CD4-positive, alpha-beta T cell treated with Interleukin-2 at 100 ng/mL for 4 hours (primary cell): Measurements from ENCODE around the gene P2RX7.
A peak's percentile ranks its signal among the peaks of the same experiment; 100 is the strongest.

Experiments used
- DNase-seq: peaks from one replicate; pipeline ENCODE4 v3.0.0-alpha.2; 2020; ENCODE audit warnings: low spot score

The P2RX7 gene

DNA sequence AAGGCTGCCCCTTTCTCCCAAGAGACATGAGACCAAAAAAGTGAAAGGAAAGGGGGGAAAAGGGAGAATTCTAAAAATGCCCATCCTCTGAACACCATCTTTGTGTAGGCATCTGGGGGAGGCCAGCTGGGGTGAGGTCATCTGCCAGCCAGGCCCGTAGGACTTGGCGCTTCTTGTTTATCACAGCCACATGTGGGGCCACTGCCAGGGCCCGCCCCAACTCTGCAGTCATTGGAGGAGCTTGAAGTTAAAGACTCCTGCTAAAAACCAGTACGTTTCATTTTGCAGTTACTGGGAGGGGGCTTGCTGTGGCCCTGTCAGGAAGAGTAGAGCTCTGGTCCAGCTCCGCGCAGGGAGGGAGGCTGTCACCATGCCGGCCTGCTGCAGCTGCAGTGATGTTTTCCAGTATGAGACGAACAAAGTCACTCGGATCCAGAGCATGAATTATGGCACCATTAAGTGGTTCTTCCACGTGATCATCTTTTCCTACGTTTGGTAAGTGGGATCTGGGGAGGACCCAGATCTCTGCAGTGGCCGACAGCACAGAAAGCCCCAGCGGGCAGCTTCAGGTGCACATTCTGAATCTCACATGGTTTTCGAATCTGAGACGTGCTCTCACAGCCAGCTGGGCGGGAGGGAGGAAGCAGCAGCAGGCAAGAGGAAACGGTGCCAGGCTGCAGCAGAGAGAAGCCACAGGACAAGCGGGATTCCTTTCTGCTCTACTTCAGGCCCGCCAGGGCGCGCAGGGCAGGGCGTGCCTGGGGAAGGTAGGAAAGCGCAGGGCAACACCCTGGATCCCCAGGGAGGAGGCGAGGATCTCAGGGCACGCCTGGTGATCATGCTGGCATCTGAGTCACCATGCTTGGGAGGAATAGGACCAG, at the start of gene P2RX7:
Gene P2RX7, plus strand, starts transcription at position 276 of the 881 bp plus-strand sequence. Its CDS starts 95 bp downstream, at position 371.
- peak; percentile 46 for DNase-seq

DNA sequence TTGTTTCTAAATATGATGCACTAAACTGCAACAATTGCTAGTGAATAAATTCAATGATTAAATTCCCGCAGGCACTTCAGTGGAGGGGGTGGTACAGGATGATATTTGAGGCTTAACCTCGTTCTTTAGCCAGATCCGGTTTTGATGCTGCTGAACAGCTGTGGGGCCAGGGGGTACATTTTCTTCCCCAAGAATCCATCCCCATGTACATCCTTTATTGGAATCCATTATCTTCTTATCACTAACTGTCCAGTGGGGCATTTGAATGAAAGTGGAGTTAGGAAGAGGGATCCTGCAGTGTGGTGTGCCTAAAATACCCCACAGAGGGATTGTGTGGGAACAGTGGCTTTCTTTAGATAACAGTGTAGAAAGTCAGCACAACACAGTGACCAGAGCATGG, 48.4 kb upstream of the P2RX7 start:
- DNase-seq = no peak

DNA sequence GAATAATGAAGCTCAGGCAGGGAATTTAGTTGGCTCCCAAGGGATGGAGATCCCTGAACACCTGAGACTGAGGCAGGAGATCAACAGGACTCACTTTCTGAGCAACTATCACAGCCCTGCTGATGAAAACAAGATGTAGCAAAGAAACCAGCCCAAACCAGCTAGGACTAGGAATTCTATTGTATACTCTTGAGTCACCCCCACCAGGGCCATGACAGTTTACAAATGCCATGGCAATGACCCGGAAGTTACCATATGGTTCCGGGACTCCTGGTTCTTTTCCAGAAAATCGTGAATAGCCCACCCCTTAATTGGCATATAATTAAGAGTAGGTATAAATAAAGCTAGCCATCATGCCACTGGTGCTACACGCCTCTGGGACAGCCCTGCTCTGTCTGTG, 47.6 kb upstream of the P2RX7 start:
- no peak for DNase-seq

DNA sequence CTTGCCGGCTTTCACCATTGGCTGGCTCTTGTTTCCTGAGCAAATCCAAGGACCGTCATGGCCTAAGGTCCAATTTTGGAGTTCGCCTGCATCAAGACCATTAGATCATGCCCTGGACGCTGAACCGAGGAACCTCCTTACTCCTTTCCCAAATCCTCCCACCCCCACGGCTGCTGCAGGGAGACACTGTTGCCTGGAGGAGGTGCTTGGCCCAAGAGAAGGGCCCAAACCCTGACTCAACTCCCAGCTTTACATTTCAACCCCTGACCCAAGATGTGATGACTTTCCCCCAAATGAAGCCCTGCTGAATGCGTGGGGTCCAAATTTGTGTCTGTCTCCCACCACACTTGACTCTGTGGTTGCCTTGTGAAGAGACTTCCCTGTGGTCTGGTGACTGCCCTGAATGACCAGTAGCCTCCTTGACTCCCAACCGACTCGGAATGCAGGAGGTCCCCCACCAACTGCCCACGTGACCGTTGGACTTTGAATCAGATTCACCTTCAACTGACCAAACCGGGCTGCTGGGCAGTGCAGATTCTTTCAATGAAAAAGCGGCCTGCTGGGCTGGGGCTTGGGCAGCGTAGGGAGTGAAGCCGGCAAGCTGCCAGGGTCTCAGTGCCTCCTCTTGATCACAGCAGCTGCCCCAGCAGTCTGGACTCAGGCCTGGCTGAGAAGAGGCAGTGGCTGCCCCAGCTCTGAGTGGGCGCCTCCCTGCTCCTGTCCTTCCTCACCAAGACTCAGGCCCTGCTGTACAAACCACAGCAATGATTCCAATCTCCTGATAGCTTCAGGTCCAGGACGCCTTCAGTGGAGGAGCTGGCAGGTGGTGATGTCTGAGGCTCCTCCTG, 46.9 kb upstream of the P2RX7 start:
- no peak for DNase-seq

DNA sequence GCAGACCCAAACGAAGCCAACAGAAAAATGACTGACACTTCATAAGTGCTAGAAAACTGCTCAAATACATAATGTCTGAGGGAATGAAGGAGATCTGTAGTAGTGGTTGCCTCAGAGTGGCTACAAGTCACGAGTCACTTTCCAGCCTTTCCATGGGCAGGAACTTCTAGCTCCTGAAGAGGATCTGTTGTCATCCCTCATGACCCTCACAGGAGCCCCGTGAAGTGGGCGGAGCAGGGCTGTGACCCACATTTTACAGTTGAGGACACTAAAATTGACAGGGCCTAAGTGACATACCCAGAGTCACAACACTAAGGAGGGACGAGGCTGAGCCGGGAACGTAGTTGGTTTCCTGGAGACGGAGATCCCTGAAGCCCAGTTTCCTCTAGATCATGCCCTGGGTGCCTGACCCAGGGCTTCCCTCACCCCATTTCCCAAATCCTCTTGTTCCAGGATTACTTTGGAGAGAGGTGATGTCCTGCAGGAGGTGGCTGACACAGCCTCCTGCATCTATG, 45.8 kb upstream of the P2RX7 start:
- DNase-seq = no peak

DNA sequence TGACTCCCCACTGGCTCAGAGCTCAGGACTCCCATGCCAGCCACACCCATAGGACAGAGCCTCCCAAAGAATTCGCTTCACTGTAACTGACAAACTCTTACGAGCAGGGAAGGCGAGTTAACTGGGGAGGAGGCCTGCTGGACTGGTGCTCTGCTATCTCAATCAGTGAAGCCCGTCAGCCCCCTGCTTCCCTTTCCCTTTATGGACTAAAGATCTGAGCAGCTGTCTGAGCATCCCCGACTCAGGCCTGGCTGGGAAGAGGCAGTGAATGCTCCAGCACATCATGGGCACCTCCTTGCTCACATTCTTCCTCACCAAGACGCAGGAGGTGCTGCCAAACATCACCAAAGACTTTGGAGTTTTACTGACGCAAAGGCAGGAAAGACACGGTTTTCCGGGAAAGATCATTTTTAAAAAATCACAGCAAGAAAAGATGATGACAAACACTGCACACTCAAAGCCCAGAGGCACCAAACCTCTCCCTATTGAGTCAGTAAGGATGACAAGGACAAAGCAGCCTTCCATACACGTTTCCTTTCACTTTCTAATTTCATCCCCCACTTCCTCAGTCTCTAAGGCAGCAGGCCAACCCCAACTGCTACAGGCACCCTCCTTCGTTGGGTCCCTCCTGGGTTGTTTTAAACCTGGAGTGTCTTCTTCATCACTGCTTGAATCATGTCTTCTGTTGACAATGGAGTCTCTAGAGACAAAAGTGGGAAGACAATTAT, 45.0 kb upstream of the P2RX7 start:
- DNase-seq = no peak

DNA sequence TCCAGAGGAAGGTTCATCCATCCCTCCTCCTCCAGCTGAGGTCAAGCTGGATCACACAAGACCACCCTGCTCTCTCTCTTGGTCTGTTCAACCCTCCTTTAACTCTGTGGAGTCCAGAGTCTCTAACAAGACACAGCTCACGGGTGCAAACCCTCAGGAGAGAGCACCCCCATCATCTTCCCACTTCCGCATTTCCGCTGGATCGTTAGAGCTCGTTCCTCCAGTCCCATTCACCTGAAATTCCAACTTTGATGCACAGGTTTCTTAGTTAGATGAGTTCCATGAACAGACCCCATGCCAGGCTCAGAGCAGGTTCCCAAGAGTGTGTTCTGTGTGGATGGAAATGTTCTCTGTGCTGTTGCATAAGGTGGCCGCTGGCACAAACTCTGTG, 44.5 kb upstream of the P2RX7 start:
- no peak for DNase-seq

DNA sequence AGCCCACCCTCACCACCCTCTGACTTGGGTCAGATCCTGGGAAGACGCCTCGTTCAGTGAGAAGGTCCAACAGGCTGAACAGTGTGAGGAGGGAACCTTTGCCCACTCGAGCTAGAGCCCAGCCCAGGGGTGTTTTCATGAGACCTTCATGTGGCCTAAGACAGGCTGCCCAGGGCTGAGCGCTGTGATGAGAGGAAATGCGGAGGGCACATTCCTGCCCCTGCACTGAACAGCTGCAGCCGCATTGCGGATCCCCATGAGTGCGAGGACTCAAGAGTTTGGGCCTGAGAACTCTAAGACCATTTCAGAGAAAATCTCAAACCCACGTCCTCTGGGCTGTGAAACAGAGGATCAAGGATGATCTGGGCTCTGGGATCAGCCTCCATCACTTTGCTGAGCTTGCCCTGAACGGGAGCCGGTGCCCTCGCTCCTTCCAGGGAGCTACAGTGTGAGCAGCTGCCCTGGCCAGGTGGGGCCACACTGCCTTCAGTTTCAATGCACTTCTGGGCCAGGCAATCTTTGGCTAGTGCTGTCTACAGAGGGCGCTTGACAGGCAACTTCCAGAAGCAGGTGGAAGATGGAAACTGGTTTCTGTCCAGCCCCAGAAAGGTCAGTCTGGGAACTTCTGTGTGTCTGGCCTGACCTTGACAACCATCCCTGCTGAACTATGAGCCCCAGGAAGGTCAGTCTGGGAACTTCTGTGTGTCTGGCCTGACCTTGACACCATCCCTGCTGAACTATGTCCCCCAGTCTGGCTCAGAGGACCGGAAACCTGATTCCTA, 43.5 kb upstream of the P2RX7 start:
- no peak for DNase-seq

DNA sequence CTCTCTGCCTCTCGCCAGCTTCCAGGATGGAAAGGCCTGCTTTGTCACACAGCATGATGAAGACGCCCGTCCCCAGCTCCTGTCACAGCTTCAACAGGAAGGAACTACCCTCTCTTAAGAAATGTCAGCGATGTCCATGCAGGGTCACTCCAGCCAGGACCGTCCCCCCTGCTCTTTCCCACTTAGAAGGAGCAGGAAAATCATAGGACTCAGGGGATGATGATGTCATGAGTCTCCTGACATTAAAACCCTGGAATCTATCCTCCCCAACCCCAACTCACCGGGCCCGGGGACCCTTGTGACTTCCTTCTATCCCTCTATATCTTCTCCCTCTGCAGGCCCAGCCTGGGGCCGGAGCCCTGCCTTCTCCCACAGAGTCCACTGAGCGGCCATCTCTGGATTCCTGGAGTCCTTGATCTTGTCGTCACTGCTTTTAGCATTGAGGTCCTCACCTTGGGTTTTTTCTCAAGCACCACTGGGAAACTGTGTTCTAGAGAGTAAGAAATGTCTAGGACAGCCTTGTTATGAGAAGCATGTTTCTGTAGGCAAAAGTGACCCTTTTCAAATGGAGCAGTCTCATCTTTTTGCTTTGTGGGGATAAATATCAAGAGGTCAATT, 42.8 kb upstream of the P2RX7 start:
- no peak for DNase-seq

DNA sequence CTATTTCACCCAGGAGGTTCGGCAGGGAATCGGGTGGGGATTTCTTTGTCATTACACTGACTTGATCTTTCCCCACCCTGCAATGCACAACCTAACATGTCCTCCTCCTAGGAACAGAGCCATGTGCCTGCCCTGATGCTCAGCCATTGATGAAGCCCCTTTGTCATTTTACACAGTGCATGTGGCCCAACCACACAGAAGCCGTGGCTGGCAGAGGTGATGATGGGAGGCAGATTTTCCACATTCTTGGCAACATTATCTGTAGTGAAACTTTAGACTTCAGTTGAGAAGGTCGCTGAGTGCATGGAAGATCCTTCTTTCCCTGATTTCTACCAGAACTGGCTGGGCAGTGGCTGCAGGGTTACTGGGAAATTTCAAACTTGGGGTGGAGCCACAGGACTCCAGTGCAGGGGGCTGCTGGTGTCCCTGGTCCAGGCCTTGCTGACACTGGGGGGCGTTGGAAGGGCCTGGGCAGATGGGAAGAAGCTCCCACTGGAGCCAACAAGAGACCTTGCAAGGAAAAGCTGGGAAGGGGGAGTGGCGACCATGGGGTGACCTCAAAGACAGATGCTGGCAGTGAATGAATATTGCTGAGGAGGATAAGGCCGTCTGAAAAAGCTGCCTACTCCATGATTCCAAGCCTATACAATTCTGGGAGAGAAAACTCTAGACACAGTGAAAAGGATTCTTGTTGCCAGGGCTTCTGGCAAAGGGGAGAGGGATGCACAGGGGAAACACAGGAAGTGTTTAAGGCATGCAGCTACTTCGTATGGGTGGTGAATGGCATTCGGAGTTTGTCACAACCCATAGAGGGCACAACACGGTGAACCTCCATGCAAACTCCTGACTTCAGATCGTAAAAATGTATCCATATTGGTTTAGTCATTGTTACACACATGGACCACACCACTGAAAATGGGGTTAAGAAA, 41.8 kb upstream of the P2RX7 start:
- DNase-seq = no peak

DNA sequence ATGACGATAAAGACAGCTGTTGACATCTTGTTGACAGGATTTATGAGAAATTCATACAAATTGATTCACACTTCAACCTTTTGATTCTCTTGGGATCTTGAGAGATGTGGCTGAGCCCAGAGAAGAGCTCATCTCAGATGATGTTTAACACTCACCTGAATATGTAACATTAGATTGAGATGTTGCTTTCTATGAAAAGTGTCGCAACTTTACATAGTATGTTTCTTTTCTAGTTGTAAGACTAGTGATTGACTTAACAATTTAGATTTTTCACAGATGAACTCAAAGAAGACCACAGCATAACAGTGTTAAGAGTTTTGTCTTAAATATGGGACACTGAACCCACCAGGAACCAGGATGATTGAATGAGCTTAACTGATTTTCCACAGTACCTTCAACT, 40.6 kb upstream of the P2RX7 start:
- DNase-seq = no peak

DNA sequence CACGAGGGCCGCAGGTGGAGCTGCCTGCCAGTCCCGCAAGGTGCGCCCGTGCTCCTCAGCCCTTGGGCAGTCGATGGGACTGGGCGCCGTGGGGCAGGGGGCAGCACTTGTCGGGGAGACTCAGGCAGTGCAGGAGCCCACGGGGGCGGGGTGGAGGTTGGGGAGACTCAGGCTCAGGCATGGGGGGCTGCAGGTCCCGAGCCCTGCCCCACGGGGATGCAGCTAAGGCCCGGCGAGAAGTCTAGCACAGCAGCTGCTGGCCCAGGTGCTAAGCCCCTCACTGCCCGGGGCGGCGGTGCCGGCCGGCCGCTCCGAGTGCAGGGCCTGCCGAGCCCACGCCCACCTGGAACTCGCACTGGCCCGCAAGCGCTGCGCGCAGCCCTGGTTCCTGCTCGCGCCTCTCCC, 39.2 kb upstream of the P2RX7 start:
- no peak for DNase-seq

DNA sequence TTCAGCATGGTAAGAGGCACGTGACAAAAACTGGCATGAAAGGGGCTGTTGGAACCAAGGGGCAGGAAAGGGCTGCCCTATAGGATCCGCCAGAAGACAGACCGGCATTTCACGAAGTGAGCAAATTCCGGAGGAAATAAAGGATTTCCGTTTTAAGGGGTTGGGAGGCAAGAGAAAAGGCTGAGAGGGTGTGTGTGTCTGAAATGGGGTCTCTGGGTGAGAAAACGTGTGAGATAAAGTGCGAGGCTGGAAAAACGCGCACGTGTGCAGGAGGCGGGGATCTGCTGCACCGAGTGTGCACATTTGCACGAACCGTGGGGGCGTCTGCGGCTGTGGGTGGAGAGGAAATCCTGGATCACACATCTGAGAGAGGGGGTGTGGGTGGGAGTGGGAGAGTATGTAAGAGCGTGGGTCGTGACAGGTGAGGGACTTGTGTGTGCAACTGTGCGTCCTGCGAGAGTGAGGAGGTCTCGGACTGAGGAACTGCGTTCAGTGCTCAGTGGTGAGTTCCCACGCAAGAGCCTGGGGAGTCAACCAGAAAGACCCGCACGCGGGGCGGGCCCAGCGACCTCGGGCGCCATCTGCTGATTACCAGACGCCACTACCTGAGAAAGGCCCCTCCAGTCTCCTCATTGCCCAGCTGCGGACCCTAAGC, 37.0 kb upstream of the P2RX7 start:
- DNase-seq = peak; percentile 83

DNA sequence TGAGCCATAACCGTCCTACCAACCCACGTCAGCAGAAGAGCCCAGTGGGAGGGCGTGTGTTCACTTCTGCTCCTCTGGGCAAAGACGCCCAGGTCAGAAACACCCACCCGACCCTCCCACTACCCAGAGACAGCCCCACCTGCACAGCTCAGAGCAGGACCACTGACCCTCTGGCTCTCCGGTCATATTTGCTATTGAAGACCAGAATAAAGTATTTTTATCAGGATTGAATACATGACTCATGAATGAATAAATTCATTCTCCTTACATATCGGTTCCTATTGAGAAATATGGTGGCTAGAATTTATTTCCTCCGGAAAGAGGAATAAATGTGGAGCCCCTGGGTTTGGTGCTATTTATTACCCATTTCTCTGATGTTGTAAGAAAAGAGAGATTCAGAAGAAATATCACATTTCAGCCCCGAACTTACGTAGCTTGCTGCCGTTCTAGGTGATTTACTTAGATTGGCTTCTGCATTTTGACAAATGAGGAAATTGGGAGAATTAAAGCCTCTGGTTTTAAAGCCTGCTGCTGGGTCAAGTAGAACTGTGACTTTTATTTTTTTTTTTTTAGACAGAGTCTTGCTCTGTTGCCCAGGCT, 36.4 kb upstream of the P2RX7 start:
- DNase-seq = no peak

DNA sequence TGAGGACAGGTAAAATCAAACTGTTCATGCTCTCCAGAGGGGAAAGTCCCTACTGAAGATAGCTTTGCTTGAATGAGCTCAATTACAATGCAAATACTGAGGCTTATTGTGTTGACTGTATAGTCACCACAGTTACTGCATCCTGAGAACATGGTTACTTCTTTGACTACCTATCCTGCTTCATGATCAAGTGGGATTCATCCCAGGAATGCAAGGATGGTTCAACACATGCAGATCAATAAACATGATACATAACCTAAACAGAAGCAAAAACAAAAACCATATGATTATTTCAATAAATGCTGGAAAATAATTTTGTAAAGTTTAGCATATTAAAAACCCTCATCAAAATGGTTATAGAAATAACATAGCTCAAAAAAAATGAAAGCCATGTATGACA, 32.9 kb upstream of the P2RX7 start:
- DNase-seq = no peak

DNA sequence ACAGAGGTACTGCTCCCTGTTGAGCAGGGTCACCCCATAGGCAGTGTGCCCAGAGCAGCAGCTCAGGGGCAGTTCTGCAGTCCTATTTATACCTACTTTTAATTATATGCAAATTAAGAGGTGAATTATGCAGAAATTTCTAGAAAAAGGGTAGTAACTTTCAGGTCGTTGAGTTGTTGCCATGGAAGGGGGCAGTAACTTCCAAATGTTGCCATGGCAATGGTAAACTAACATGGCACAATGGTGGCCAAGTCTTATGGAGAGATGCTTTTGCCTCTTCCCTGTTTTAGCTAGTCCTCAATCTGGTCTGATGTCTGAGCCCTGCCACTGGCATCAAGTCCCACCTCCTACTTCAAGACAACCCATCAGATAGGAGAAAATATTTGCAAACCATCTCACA, 30.4 kb upstream of the P2RX7 start:
- no peak for DNase-seq

DNA sequence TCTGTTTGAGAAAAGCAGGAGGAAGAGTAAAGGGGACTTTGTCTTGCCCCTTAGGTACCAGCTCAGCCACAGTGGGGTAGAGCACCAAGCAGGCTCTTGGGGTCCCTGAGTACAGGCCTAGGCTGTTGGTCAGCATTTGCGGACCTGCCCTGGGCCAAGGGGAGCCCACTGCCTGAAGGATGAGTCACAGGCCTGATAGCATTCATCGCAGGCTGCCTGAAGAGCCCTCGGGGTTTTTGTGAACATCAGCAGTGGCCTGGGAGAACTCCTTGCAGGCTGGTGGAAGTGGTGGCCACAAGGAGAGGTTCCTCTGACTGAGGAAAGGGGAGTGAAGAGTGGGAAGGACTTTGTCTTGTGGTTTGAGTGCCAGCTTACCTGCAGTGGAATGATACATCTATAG, 25.0 kb upstream of the P2RX7 start:
- no peak for DNase-seq

DNA sequence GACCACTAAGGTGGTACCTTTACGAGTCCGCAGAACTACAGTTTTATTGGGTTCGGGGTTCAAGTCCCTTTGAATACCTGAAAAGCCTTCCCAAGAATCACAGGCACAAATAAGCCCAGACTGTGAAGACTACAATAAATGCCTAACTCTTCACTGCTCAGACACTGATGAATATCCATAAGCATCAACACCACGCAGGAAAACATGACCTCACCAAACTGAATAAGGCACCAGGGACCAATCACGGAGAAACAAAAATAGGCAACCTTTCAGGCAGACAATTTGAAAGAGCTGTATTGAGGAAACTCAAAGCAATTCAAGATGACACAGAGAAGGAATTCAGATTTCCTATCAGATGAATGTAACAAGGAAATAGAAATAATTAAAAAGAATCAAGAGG, 24.2 kb upstream of the P2RX7 start:
- DNase-seq = no peak
